WI38 (cell line): ENCODE data around the gene ZNF730.
"Not testable (repeated sequence)": the region's sequence is repeated elsewhere in the genome, so short reads cannot be mapped to it uniquely, and the experiment has no call there.

Source experiments
- H3K4me3 ChIP-seq: 2 replicates; pipeline ENCODE4 v1.5.1; 2011; ENCODE audit warnings: low read depth, mild to moderate bottlenecking, control low read depth, low read length
- TF ChIP-seq, protein P1 (sequence below): IDR thresholded peaks from 2 replicates; pipeline ENCODE4 v1.5.1; 2012; ENCODE audit warnings: low read depth, mild to moderate bottlenecking, control low read depth, low read length

Gene ZNF730

DNA sequence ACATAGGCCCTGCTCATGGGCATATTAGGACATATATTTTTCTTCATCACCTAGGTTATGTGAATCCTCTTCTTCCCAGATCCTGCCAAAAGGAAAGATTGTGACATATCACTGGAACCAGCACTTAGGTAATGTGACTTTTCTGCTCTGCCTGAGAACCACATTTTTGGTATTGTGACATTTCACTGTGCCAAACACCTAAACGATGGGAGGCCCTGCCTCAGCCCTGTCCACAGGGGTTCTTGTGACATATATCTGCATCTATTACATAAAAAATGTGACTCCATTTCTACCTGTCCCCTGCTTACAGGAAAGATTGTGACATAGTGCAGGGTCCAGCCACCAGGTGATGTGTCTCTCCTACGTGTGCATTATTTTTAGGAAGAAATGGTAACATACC is 18.5 kb upstream of the ZNF730 start:
- no peak overlapping the region for H3K4me3 ChIP-seq
- TF ChIP-seq, protein P1, sequence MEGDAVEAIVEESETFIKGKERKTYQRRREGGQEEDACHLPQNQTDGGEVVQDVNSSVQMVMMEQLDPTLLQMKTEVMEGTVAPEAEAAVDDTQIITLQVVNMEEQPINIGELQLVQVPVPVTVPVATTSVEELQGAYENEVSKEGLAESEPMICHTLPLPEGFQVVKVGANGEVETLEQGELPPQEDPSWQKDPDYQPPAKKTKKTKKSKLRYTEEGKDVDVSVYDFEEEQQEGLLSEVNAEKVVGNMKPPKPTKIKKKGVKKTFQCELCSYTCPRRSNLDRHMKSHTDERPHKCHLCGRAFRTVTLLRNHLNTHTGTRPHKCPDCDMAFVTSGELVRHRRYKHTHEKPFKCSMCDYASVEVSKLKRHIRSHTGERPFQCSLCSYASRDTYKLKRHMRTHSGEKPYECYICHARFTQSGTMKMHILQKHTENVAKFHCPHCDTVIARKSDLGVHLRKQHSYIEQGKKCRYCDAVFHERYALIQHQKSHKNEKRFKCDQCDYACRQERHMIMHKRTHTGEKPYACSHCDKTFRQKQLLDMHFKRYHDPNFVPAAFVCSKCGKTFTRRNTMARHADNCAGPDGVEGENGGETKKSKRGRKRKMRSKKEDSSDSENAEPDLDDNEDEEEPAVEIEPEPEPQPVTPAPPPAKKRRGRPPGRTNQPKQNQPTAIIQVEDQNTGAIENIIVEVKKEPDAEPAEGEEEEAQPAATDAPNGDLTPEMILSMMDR = no peak

DNA sequence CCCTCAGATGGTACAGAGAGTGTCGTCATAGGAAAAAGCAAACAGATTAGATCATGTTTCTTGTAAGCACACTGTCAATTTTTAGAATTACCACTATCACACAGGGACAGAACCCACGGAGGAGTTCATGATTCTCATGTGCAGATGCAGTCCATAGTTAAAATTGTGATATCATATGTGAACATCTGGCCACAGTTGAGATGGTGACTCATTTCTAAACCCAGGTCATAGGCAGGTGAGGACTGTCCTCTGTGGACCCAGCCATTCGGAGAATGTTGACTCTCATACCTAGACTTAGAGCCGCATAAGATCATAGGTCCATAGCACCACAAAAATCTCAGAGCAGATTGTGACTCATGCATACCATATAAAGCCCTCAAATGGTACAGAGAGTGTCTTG is 17.8 kb upstream of the ZNF730 start:
- TF ChIP-seq, protein P1 = no peak
- H3K4me3 ChIP-seq = no peak overlapping the region

DNA sequence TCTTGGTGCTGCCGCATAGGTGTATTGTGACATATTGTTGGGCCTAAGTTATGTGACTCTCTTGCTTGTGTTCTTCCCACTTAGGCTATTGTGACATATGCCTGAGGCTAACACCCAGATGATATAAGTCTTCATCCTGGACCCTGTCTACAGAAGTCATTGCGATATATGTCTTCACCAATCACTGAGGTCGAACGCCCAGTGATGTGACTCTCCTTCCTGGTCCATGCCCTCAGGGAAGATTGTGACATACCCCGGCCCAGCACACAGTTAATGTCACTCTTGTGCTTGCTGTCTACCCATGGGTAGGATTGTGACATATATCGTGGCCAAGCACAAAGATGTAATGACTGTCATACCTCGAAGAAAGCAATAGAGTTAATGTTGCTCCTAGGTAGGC is 16.9 kb upstream of the ZNF730 start:
- no peak overlapping the region for H3K4me3 ChIP-seq

DNA sequence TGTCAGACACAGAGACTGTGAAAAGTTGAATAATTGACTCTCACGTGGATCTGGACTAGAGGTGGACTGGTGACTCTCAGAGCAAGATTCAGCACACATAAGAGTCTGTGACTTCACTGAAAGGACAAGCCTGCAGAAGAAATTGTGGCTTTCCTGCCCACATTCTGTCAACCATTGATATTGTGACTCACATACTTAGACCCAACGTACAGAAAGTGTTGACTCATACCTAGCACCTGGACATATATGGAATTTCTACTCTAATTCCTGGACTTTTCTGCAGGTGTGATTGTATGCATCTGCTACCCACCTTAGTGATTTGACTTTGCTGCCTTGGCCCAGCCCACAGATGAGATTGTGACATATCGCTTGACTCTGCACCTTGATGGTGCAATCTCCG is 15.6 kb upstream of the ZNF730 start:
- TF ChIP-seq, protein P1 = no peak
- H3K4me3 ChIP-seq = no peak overlapping the region

More for the DNA sequence above, 16.9 kb upstream of the ZNF730 start:
- TF ChIP-seq, protein P1 = no peak

DNA sequence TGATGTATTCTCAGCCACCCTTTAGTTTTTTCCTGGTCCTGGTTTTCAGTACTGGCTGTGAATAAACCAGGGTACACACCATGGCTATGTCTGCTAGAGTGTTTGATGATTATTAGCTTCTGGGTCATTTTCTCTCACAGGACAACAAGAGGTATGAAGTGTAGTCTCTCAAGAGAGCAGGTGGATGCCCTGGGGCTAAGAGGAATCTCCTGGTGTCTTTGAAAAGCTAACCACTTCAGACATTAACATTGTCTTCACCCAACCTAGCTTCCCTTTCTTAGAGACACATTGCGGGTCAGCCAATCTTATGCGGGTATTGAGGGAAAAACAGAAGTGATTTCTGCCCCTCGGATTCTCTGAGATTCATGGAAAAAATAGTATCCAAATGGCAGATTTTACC is 1.6 kb downstream of the ZNF730 start:
- no peak overlapping the region for H3K4me3 ChIP-seq
- TF ChIP-seq, protein P1 = no peak

DNA sequence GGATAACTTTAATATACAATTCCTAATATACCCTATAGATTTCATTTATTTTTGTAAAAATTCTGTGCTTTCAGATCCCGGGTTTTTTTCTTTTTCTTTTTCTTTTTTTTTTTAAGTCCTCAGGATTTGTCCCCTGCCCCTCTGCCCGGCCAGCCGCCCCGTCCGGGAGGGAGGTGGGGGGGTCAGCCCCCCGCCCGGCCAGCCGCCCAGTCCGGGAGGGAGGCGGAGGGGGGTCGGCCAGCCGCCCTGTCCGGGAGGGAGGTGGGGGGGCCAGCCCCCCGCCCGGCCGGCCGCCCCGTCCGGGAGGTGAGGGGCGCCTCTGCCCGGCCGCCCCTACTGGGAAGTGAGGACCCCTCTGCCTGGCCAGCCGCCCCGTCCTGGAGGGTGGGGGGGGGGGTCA is 17.4 kb downstream of the ZNF730 start:
- not testable (repeated sequence) for H3K4me3 ChIP-seq

DNA sequence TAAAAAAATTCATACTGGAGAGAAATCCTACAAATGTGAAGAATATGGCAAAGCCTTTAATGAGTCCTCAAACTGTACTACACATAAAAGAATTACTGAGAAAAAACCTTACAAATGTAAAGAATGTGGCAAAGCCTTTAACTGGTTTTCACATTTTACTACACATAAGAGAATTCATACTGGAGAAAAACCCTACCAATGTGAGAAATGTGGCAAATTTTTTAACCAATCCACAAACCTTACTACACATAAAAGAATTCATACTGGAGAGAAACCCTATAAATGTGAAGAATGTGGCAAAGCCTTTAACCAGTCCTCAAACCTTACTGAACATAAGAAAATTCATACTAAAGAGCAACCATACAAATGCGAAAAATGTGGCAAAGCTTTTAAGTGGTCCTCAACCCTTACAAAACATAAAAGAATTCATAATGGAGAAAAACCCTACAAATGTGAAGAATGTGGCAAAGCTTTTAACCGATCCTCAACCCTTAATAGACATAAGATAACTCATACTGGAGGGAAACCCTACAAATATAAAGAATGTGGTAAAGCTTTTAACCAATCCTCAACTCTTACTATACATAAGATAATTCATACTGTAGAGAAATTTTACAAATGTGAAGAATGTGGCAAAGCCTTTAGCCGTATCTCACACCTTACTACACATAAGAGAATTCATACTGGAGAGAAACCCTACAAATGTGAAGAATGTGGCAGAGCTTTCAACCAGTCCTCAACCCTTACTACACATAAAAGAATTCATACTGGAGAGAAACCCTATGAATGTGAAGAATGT is 29.0 kb downstream of the ZNF730 start:
- TF ChIP-seq, protein P1 = no peak
- no peak overlapping the region for H3K4me3 ChIP-seq

DNA sequence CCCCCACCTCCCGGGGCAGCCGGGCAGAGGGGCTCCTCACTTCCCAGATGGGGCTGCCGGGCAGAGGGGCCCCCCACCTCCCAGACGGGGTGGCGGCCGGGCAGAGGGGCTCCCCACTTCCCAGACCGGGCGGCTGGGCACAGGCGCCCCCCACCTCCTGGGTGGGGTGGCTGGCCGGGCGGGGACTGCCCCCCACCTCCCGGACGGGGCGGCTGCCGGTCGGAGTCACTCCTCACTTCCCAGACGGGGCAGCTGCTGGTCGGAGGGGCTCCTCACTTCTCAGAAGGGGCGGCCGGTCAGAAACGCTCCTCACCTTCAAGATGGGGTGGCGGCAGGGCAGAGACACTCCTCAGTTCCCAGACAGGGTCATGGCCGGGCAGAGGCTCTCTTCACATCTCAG is 43.9 kb downstream of the ZNF730 start:
- no peak overlapping the region for H3K4me3 ChIP-seq
- TF ChIP-seq, protein P1 = no peak

DNA sequence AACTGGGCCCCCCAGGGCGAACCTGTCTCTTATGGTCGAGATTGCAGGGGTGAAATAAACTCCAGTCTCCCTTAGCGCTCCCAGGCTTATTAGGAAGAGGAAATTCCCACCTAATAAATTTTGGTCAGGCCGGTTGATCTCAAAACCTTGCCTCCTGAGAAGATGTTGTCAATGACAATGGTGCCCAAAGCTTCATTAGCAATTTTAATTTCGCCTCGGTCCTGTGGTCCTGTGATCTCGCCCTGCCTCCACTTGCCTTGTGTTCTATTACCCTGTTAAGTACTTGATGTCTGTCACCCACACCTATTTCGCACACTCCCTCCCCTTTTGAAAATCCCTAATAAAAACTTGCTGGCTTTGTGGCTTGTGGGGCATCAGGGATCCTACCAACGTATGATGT is 51.5 kb downstream of the ZNF730 start:
- H3K4me3 ChIP-seq = not testable (repeated sequence)
